Mesenchymal stem cell (in vitro differentiated cells and primary cell): Measurements from ENCODE around the gene MEOX1.

Experiments
- DNase-seq: peaks from one replicate; pipeline ENCODE4 v3.0.0-alpha.2; 2013
- H2AFZ ChIP-seq: one replicate; pipeline ENCODE4 v1.6.1; 2013; ENCODE audit warnings: low read depth, mild to moderate bottlenecking, control low read depth, inconsistent platforms, low read length, moderate library complexity
- H2AK5ac ChIP-seq: 2 replicates; pipeline ENCODE4 v1.6.1; 2013; ENCODE audit warnings: low read length, moderate library complexity, mild to moderate bottlenecking, inconsistent platforms; ENCODE audit not compliant: severe bottlenecking
- H2BK120ac ChIP-seq: one replicate; pipeline ENCODE4 v1.6.1; 2013; ENCODE audit warnings: low read depth, mild to moderate bottlenecking, inconsistent platforms, low read length, moderate library complexity
- H2BK12ac ChIP-seq, 2 experiments: one replicate each; pipeline ENCODE4 v1.6.1; 2013; ENCODE audit warnings: inconsistent platforms in 2 of 2, low read length in 2 of 2, mild to moderate bottlenecking in 2 of 2, moderate library complexity in 2 of 2, control low read depth in 1 of 2
- H2BK15ac ChIP-seq: one replicate; pipeline ENCODE4 v1.6.1; 2013; ENCODE audit warnings: mild to moderate bottlenecking, low read depth, inconsistent platforms; ENCODE audit not compliant: poor library complexity, severe bottlenecking
- H2BK5ac ChIP-seq: 2 replicates; pipeline ENCODE4 v1.6.1; 2013; ENCODE audit warnings: low read depth, mild to moderate bottlenecking, low read length, control low read depth, inconsistent platforms; ENCODE audit not compliant: poor library complexity, severe bottlenecking
- H3K14ac ChIP-seq, 2 experiments: one replicate each; pipeline ENCODE4 v1.6.1; 2013; ENCODE audit warnings: inconsistent platforms in 2 of 2, low read length in 2 of 2, control low read depth in 1 of 2, mild to moderate bottlenecking in 1 of 2, moderate library complexity in 1 of 2
- H3K18ac ChIP-seq, 2 experiments: one replicate each; pipeline ENCODE4 v1.6.1; 2013; ENCODE audit warnings: inconsistent platforms in 2 of 2, low read length in 2 of 2, control low read depth in 1 of 2, low read depth in 1 of 2, mild to moderate bottlenecking in 1 of 2
- H3K23ac ChIP-seq, 2 experiments: one replicate each; pipeline ENCODE4 v1.6.1; 2013; ENCODE audit warnings: inconsistent platforms in 2 of 2, low read length in 2 of 2, mild to moderate bottlenecking in 2 of 2, moderate library complexity in 2 of 2, control low read depth in 1 of 2
- H3K27ac ChIP-seq: 2 replicates; pipeline ENCODE4 v1.5.1; 2013; ENCODE audit warnings: mild to moderate bottlenecking, moderate library complexity, low read length, control low read depth, inconsistent platforms; ENCODE audit not compliant: poor library complexity, severe bottlenecking
- H3K27me3 ChIP-seq, 2 experiments: 2 replicates each; pipeline versions ENCODE4 v1.6.1 to v1.7.0; 2013; ENCODE audit warnings: low read length in 2 of 2, mild to moderate bottlenecking in 2 of 2, moderate library complexity in 2 of 2, control low read depth in 1 of 2, inconsistent platforms in 1 of 2; ENCODE audit not compliant: control insufficient read depth in 1 of 2, insufficient read depth in 1 of 2
- H3K36me3 ChIP-seq, 2 experiments: 2 replicates each; pipeline versions ENCODE4 v1.6.1 to v1.7.0; 2013; ENCODE audit warnings: low read length in 2 of 2, control low read depth in 1 of 2, inconsistent platforms in 1 of 2, low read depth in 1 of 2, mild to moderate bottlenecking in 1 of 2; ENCODE audit not compliant: insufficient read depth in 2 of 2, control insufficient read depth in 1 of 2
- H3K4ac ChIP-seq, 2 experiments: one replicate each; pipeline ENCODE4 v1.6.1; 2013; ENCODE audit warnings: inconsistent platforms in 2 of 2, low read length in 2 of 2, mild to moderate bottlenecking in 2 of 2, moderate library complexity in 2 of 2, control low read depth in 1 of 2, low read depth in 1 of 2
- H3K4me1 ChIP-seq: 2 replicates; pipeline ENCODE4 v1.6.1; 2013; ENCODE audit warnings: low read depth, low read length, control low read depth; ENCODE audit not compliant: control insufficient read depth, insufficient read depth
- H3K4me2 ChIP-seq: 2 replicates; pipeline ENCODE4 v1.6.1; 2013; ENCODE audit warnings: low read length, mild to moderate bottlenecking, inconsistent platforms; ENCODE audit not compliant: poor library complexity, severe bottlenecking
- H3K4me3 ChIP-seq, 2 experiments: 2 replicates each; pipeline versions ENCODE4 v1.5.1 to v1.7.0; 2013; ENCODE audit warnings: low read length in 2 of 2, mild to moderate bottlenecking in 2 of 2, control low read depth in 1 of 2, low read depth in 1 of 2; ENCODE audit not compliant: insufficient read depth in 1 of 2
- H3K79me1 ChIP-seq: replicated peaks from 2 replicates; pipeline ENCODE4 v1.6.1; 2013; ENCODE audit warnings: mild to moderate bottlenecking, control low read depth, low read length, inconsistent platforms; ENCODE audit not compliant: poor library complexity, severe bottlenecking
- H3K9ac ChIP-seq: 2 replicates; pipeline ENCODE4 v1.7.0; 2013; ENCODE audit warnings: mild to moderate bottlenecking, low read length, moderate library complexity
- H3K9me3 ChIP-seq: 2 replicates; pipeline ENCODE4 v1.7.0; 2013; ENCODE audit warnings: mild to moderate bottlenecking, low read length; ENCODE audit not compliant: control insufficient read depth
- H4K8ac ChIP-seq: one replicate; pipeline ENCODE4 v1.6.1; 2013; ENCODE audit warnings: inconsistent platforms, mild to moderate bottlenecking, low read length, moderate library complexity
- H4K91ac ChIP-seq: one replicate; pipeline ENCODE4 v1.6.1; 2013; ENCODE audit warnings: mild to moderate bottlenecking, low read length, inconsistent platforms
- WGBS: methylation state at CpG from one replicate; pipeline ENCODE4 v1.1.7; 2013; ENCODE audit warnings: mixed read lengths; 5-methylcytosine and 5-hydroxymethylcytosine counted together

MEOX1 gene

GRCh38 chr17:43680461-43680860 lies 18.7 kb upstream of the MEOX1 start:
- Histone ChIP-seq H3K9ac (no peak overlapping the region), H2BK120ac (no peak overlapping the region), H2AK5ac (no peak overlapping the region), H2AFZ (no peak overlapping the region), H3K27me3 (peaks cover 34 to 41% of the 10 kb centered on the region in 2 experiments), H3K9me3 (no peaks in the 10 kb centered on the region), H3K4me3 (no peak overlapping the region), H2BK15ac (no peak overlapping the region), H3K14ac (no peak overlapping the region), H3K27ac (no peak overlapping the region), H3K18ac (no peak overlapping the region), H2BK5ac (no peak overlapping the region), H3K79me1 (no peaks in the 10 kb centered on the region), H3K4me1 (peaks cover 25% of the 10 kb centered on the region), H3K36me3 (no peaks in the 10 kb centered on the region), H3K4me2 (no peak overlapping the region), H3K23ac (no peak overlapping the region), H2BK12ac (no peak overlapping the region), H4K8ac (no peak overlapping the region), H3K4ac (no peak overlapping the region), H4K91ac (no peak overlapping the region)
- DNase-seq: no peak
- WGBS: 90% methylated on average over 10 of the region's 10 CpGs

- H3K4me1 ChIP-seq: peaks cover 25% of the 10 kb centered on the region
- H3K79me1 ChIP-seq: no peaks in the 10 kb centered on the region
- no peaks in the 10 kb centered on the region for H3K36me3 ChIP-seq
- no peak overlapping the region for H2BK5ac ChIP-seq
- no peak overlapping the region for H2AK5ac ChIP-seq
- no peak overlapping the region for H2BK12ac ChIP-seq
- WGBS: 74% methylated on average over 8 of the region's 8 CpGs
- H3K27ac ChIP-seq: no peak overlapping the region
- DNase-seq: no peak
- H4K91ac ChIP-seq: no peak overlapping the region
- no peak overlapping the region for H3K18ac ChIP-seq
- H3K9ac ChIP-seq: no peak overlapping the region
- H3K4me2 ChIP-seq: no peak overlapping the region
- peak overlapping the region in 1 of 2 experiments; percentile 66 for H3K23ac ChIP-seq
- no peak overlapping the region for H3K14ac ChIP-seq
- H2AFZ ChIP-seq: no peak overlapping the region
- H3K4me3 ChIP-seq: no peak overlapping the region
- no peak overlapping the region for H4K8ac ChIP-seq
- no peaks in the 10 kb centered on the region for H3K9me3 ChIP-seq
- H3K27me3 ChIP-seq: peaks cover 38 to 43% of the 10 kb centered on the region in 2 experiments
- no peak overlapping the region for H2BK15ac ChIP-seq
- H2BK120ac ChIP-seq: no peak overlapping the region
- H3K4ac ChIP-seq: no peak overlapping the region
These were observed 18.2 kb upstream of the MEOX1 start for GRCh38 chr17:43679911-43680310.

- Histone ChIP-seq H4K91ac (no peak overlapping the region), H3K79me1 (no peaks in the 10 kb centered on the region), H2BK120ac (no peak overlapping the region), H3K4ac (no peak overlapping the region), H3K14ac (no peak overlapping the region), H3K4me2 (no peak overlapping the region), H3K23ac (no peak overlapping the region), H2BK15ac (no peak overlapping the region), H2AFZ (no peak overlapping the region), H2AK5ac (no peak overlapping the region), H3K36me3 (no peaks in the 10 kb centered on the region), H2BK5ac (no peak overlapping the region), H3K27ac (no peak overlapping the region), H3K27me3 (peaks cover 37 to 44% of the 10 kb centered on the region in 2 experiments), H2BK12ac (no peak overlapping the region), H3K9ac (no peak overlapping the region), H3K18ac (no peak overlapping the region), H4K8ac (no peak overlapping the region), H3K4me1 (peaks cover 25% of the 10 kb centered on the region), H3K9me3 (no peaks in the 10 kb centered on the region), H3K4me3 (no peak overlapping the region)
- 29% methylated on average over 3 of the region's 4 CpGs for WGBS
- DNase-seq: no peak
These were observed 17.7 kb upstream of the MEOX1 start for GRCh38 chr17:43679401-43679800.

GRCh38 chr17:43676471-43676870 lies 14.7 kb upstream of the MEOX1 start:
- H3K18ac ChIP-seq: peak overlapping the region in 1 of 2 experiments; percentile 20
- H3K4me3 ChIP-seq: no peak overlapping the region
- no peak overlapping the region for H4K91ac ChIP-seq
- H3K27ac ChIP-seq: no peak overlapping the region
- H3K36me3 ChIP-seq: no peaks in the 10 kb centered on the region
- H3K14ac ChIP-seq: no peak overlapping the region
- H3K9ac ChIP-seq: no peak overlapping the region
- no peaks in the 10 kb centered on the region for H3K9me3 ChIP-seq
- H3K4me1 ChIP-seq: peaks cover 25% of the 10 kb centered on the region
- no peak overlapping the region for H4K8ac ChIP-seq
- H2BK5ac ChIP-seq: no peak overlapping the region
- no peak overlapping the region for H3K4me2 ChIP-seq
- no peak overlapping the region for H3K4ac ChIP-seq
- DNase-seq: peak; percentile 46
- no peaks in the 10 kb centered on the region for H3K79me1 ChIP-seq
- no peak overlapping the region for H2BK120ac ChIP-seq
- H3K23ac ChIP-seq: no peak overlapping the region
- H2AFZ ChIP-seq: no peak overlapping the region
- H2BK15ac ChIP-seq: no peak overlapping the region
- H2AK5ac ChIP-seq: no peak overlapping the region
- 91% methylated on average over 3 of the region's 3 CpGs for WGBS
- peaks cover 33 to 57% of the 10 kb centered on the region in 2 experiments for H3K27me3 ChIP-seq
- H2BK12ac ChIP-seq: peak overlapping the region; percentile 12 to 55
